GM12878 (cell line): ENCODE measurements around the gene VAV2. TPM values are rescaled to one million over a fixed set of nuclear protein-coding genes. Genes with fewer than 3 reads are reported as not detected.

ENCODE experiments used
- ATAC-seq: fragments of 200-7000 bp; cut with Tn5 transposase; 3 replicates; pipeline ENCODE4 v1.9.1; 2020; ENCODE audit warnings: mild to moderate bottlenecking, moderate library complexity
- BruUV-seq: library from RNA; stranded (reverse); fragments of 400-500 nt; replicated peaks from 2 replicates; lab custom pipeline; 2021; lab: Mats Ljungman, UMichigan
- CTCF ChIA-PET: fragments of 300-600 bp; sonication (Branson Sonifier 250); formaldehyde crosslinking; extraction: SDS; loops from one replicate; lab custom pipeline; 2021; ENCODE audit warnings: inconsistent platforms; lab: Yijun Ruan, JAX
- POLR2A ChIA-PET: fragments of 350-600 bp; formaldehyde crosslinking; extraction: SDS; loops from one replicate; lab custom pipeline; 2021; ENCODE audit warnings: inconsistent platforms; lab: Charles Lee
- RAD21 ChIA-PET: fragments of 300-600 bp; sonication (Branson Sonifier 250); formaldehyde crosslinking; loops from one replicate; lab custom pipeline; 2023; ENCODE audit warnings: antibody characterized with exemption; ENCODE audit not compliant: unreplicated experiment; lab: Charles Lee
- SMC1A ChIA-PET: fragments of 300-600 bp; sonication (Branson Sonifier 250); formaldehyde crosslinking; loops from one replicate; lab custom pipeline; 2023; ENCODE audit not compliant: unreplicated experiment, uncharacterized antibody; lab: Charles Lee
- DNase-seq: peaks from one replicate; pipeline ENCODE4 v3.0.0-alpha.2; 2011; ENCODE audit warnings: low read depth, low spot score
- FAIRE-seq: peaks from 3 replicates; lab custom pipeline; 2011; peaks lifted over from hg19 to GRCh38; lab: Jason Lieb, UNC
- H2AFZ ChIP-seq: 2 replicates; pipeline ENCODE4 v1.6.0; 2011; ENCODE audit warnings: low read depth, low read length, control low read depth; ENCODE audit not compliant: control insufficient read depth
- H3K27ac ChIP-seq: 2 replicates; pipeline ENCODE4 v1.5.1; 2011; ENCODE audit warnings: control low read depth; ENCODE audit not compliant: control insufficient read depth, insufficient read depth
- H3K27me3 ChIP-seq, 2 experiments: replicated peaks in 1 of 2; 2 replicates each; pipeline versions ENCODE4 v1.6.0 to v1.6.1; 2011; ENCODE audit warnings: low read length in 1 of 2; ENCODE audit not compliant: control insufficient read depth in 2 of 2, insufficient read depth in 2 of 2
- H3K36me3 ChIP-seq, 2 experiments: 2 replicates each; pipeline ENCODE4 v1.5.1; 2011; ENCODE audit warnings: low read length in 1 of 2; ENCODE audit not compliant: control insufficient read depth in 2 of 2, insufficient read depth in 2 of 2
- H3K4me1 ChIP-seq: 2 replicates; pipeline ENCODE4 v1.6.1; 2011; ENCODE audit warnings: mild to moderate bottlenecking, low read length, moderate library complexity, mixed read lengths; ENCODE audit not compliant: control insufficient read depth, insufficient read depth
- H3K4me2 ChIP-seq: 2 replicates; pipeline ENCODE4 v1.6.0; 2011; ENCODE audit warnings: control low read depth; ENCODE audit not compliant: control insufficient read depth, insufficient read depth
- H3K4me3 ChIP-seq: fragments of 200-600 bp; sonication (generic); 2 replicates; pipeline ENCODE4 v1.5.1; 2016
- H3K79me2 ChIP-seq: 2 replicates; pipeline ENCODE4 v1.6.0; 2011; ENCODE audit warnings: low read length; ENCODE audit not compliant: control insufficient read depth, insufficient read depth
- H3K9ac ChIP-seq: 2 replicates; pipeline ENCODE4 v1.8.0; 2011; ENCODE audit warnings: low read length, control low read depth, mixed read lengths; ENCODE audit not compliant: control insufficient read depth, insufficient read depth
- H3K9me3 ChIP-seq: replicated peaks from 3 replicates; pipeline ENCODE4 v1.5.1; 2011; ENCODE audit warnings: mild to moderate bottlenecking, low read length; ENCODE audit not compliant: control insufficient read depth, insufficient read depth
- H4K20me1 ChIP-seq: 2 replicates; pipeline ENCODE4 v1.6.0; 2011; ENCODE audit not compliant: control insufficient read depth, insufficient read depth
- BHLHE40 ChIP-seq, 2 experiments: fragments of 450-650 bp in 1 of 2; IDR thresholded peaks; 2 replicates each; pipeline ENCODE4 v1.6.1; 2011 to 2017; ENCODE audit warnings: low read depth in 2 of 2, borderline replicate concordance in 1 of 2, improper control_type of control experiment in 1 of 2, low read length in 1 of 2, mild to moderate bottlenecking in 1 of 2
- CHD1 ChIP-seq: IDR thresholded peaks from 2 replicates; pipeline ENCODE4 v1.6.1; 2012; ENCODE audit warnings: low read depth, low read length, improper control_type of control experiment
- IKZF1 ChIP-seq: fragments of 450-650 bp; conservative IDR thresholded peaks from 2 replicates; pipeline ENCODE4 v1.6.1; 2017; ENCODE audit warnings: antibody characterized with exemption, mild to moderate bottlenecking
- NR2F1 ChIP-seq: fragments of 450-650 bp; conservative IDR thresholded peaks from 2 replicates; pipeline ENCODE4 v1.6.1; 2017; ENCODE audit warnings: mild to moderate bottlenecking
- RCOR1 ChIP-seq: conservative IDR thresholded peaks from 2 replicates; pipeline ENCODE4 v1.6.1; 2012; ENCODE audit warnings: low read depth, low read length, improper control_type of control experiment
- SIN3A ChIP-seq: IDR thresholded peaks from 2 replicates; pipeline ENCODE4 v1.6.1; 2012; ENCODE audit warnings: low read depth, low read length, improper control_type of control experiment
- SREBF1 ChIP-seq: IDR thresholded peaks from 2 replicates; pipeline ENCODE4 v1.6.1; 2012; ENCODE audit warnings: mild to moderate bottlenecking, low read length
- TBL1XR1 ChIP-seq: IDR thresholded peaks from 2 replicates; pipeline ENCODE4 v1.6.1; 2012; ENCODE audit warnings: low read depth, low read length, improper control_type of control experiment
- TCF12 ChIP-seq: IDR thresholded peaks from 2 replicates; pipeline ENCODE4 v1.6.1; 2011; ENCODE audit warnings: low read depth, mild to moderate bottlenecking, low read length
- WRNIP1 ChIP-seq: IDR thresholded peaks from 2 replicates; pipeline ENCODE4 v1.6.1; 2011; ENCODE audit warnings: low read depth, low read length, improper control_type of control experiment, borderline replicate concordance
- ZNF274 ChIP-seq: IDR thresholded peaks from one replicate; pipeline ENCODE4 v1.8.0; 2011; ENCODE audit not compliant: insufficient read length, insufficient read depth
- WGBS: methylation state at CpG from one replicate; pipeline ENCODE4 v1.1.6; 2016; ENCODE audit warnings: low lambda C conversion rate; ENCODE audit not compliant: insufficient replicate concordance, insufficient coverage; ENCODE audit errors: missing lambda C conversion rate; 5-methylcytosine and 5-hydroxymethylcytosine counted together
- in situ Hi-C: fragments of 300-500 bp; cut with MboI; formaldehyde crosslinking; loops from 9 replicates; pipeline ENCODE4 v1.14.3; 2018; ENCODE audit warnings: mixed read lengths
- intact Hi-C: fragments of 100-400 bp; cut with micrococcal nuclease; formaldehyde crosslinking; loops from one replicate; pipeline ENCODE4 v1.14.2; 2022; ENCODE audit not compliant: unreplicated experiment
- polyA plus RNA-seq, 11 experiments: library from polyadenylated mRNA; depleted of rRNA in 4 of 11; unstranded in 6 of 11; stranded (reverse) in 5 of 11; fragments of >200 nt; fragmentation: Nextera tagmentation in 4 of 11; fragmentation: Illumina TruSeq in 1 of 11; extraction: Ambion mirVana in 4 of 11; extraction: Trizol in 1 of 11; gene quantifications; 1 replicate in 1 of 11; 2 replicates in 10 of 11; pipeline versions ENCODE4 v1.2.1 to v1.2.3, GENCODE V29; 2011 to 2016; ENCODE audit warnings: inconsistent platforms in 2 of 11, missing spikeins in 2 of 11, low read depth in 1 of 11
- total RNA-seq, 4 experiments: library from RNA; depleted of rRNA in 3 of 4; stranded (reverse); fragments of >200 nt in 3 of 4; fragmentation: Illumina TruSeq in 1 of 4; extraction: Trizol in 1 of 4; gene quantifications; 2 replicates each; pipeline versions ENCODE4 v1.2.1 to v1.2.3, GENCODE V29; 2013 to 2021
- TF ChIP-seq, protein P1 (sequence below): fragments of 450-650 bp; formaldehyde crosslinking; IDR thresholded peaks from 2 replicates; pipeline ENCODE4 v1.5.0; 2022; ENCODE audit warnings: mild to moderate bottlenecking, missing genetic modification characterization
- TF ChIP-seq, protein P2 (sequence below): fragments of 450-650 bp; IDR thresholded peaks from 2 replicates; pipeline ENCODE4 v1.6.1; 2018; ENCODE audit warnings: borderline replicate concordance, mild to moderate bottlenecking; ENCODE audit not compliant: partially characterized antibody

Gene VAV2
- total and polyA plus RNA-seq, 10 of the 15 experiments (the other 5 are each of a cell fraction or from before 2014, with no cell fraction given) = 0.13 to 43.9 (median 16.9) TPM

DNA sequence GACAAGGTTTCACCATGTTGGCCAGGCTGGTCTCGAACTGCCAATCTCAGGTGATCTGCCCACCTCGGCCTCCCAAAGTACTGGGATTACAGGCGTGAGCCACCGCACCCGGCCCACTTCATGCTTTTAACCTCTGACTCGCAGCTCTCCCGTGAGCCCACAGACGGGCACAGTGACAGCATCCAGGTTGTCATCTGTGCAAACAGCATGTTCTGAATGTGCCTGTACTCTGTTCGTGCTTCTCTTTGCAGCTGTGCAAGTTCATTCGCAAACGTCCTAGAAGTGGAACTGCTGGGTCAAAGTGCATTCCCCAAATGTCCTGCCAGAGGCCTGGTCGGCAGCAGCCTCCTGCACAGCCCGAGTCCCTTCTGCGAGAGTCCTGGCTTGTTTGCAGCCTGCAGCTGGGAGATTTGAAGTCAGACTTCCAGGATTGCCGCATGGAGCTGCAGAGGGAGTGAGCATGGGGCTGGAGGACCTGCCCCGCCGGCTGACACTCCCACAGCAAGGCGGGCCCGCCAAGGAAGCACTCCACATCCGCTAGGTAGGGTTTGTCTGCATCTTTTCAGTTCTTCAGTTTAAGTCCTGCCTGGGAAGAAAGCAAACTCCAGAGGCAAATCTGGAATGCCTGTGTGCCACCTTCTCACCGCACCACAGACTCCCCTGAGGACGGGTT lies 36.6 kb upstream of the VAV2 start:
- Histone ChIP-seq H3K9me3 (no peaks in the 10 kb centered on the region), H3K4me2 (no peak overlapping the region), H3K4me1 (peaks cover 5% of the 10 kb centered on the region), H3K4me3 (no peak overlapping the region), H3K9ac (no peak overlapping the region), H2AFZ (no peak overlapping the region), H3K27me3 (no peaks in the 10 kb centered on the region), H3K79me2 (no peaks in the 10 kb centered on the region), H3K36me3 (no peaks in the 10 kb centered on the region; a peak in 2 of 4 replicates), H4K20me1 (no peaks in the 10 kb centered on the region), H3K27ac (no peak overlapping the region)
- 94% methylated on average over 22 of the region's 22 CpGs for WGBS
- RAD21 ChIA-PET = no interaction called here
- CTCF ChIA-PET = no interaction called here
- DNase-seq (no peak), ATAC-seq (no peak), FAIRE-seq (no peak)
- TF ChIP-seq SREBF1 (no peak), TCF12 (no peak), WRNIP1 (no peak), NR2F1 (no peak), IKZF1 (no peak), RCOR1 (no peak)
- intact Hi-C loops = no loop called here
- in situ Hi-C loops = no loop called here
- POLR2A ChIA-PET = no interaction called here
- SMC1A ChIA-PET = no interaction called here
- BruUV-seq = no TSS peak

DNA sequence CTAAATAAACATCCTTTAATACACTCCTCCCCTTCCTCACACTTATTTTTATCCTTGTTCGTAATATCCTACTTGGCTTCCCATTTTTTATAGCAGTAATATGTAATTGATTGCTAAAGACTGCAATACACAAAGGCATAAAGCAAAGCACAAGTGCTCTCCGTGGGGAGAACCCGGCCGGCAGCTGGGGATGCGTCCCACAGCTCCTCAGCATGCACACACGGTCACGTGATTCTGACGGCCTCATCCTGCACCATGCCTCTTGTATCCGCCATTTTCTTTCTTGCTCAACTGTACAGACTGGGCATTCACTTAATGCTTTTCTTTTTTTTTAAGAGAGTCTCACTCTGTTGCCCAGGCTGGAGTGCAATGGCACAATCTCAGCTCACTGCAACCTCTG lies 36.0 kb upstream of the VAV2 start:
- CTCF ChIA-PET = no interaction called here
- POLR2A ChIA-PET = no interaction called here
- ATAC-seq (no peak), DNase-seq (no peak), FAIRE-seq (no peak)
- Histone ChIP-seq H3K4me3 (no peak overlapping the region), H3K27me3 (no peaks in the 10 kb centered on the region), H3K9ac (no peak overlapping the region), H3K79me2 (no peaks in the 10 kb centered on the region), H3K4me2 (no peak overlapping the region), H3K4me1 (peaks cover 5% of the 10 kb centered on the region), H2AFZ (no peak overlapping the region), H3K27ac (no peak overlapping the region), H3K9me3 (no peaks in the 10 kb centered on the region), H4K20me1 (no peaks in the 10 kb centered on the region), H3K36me3 (no peaks in the 10 kb centered on the region; a peak in 2 of 4 replicates)
- WGBS = 96% methylated on average over 9 of the region's 9 CpGs
- RAD21 ChIA-PET = no interaction called here
- intact Hi-C loops (no loop called here), in situ Hi-C loops (no loop called here)
- no TSS peak for BruUV-seq
- SMC1A ChIA-PET = no interaction called here
- TF ChIP-seq, protein P1, sequence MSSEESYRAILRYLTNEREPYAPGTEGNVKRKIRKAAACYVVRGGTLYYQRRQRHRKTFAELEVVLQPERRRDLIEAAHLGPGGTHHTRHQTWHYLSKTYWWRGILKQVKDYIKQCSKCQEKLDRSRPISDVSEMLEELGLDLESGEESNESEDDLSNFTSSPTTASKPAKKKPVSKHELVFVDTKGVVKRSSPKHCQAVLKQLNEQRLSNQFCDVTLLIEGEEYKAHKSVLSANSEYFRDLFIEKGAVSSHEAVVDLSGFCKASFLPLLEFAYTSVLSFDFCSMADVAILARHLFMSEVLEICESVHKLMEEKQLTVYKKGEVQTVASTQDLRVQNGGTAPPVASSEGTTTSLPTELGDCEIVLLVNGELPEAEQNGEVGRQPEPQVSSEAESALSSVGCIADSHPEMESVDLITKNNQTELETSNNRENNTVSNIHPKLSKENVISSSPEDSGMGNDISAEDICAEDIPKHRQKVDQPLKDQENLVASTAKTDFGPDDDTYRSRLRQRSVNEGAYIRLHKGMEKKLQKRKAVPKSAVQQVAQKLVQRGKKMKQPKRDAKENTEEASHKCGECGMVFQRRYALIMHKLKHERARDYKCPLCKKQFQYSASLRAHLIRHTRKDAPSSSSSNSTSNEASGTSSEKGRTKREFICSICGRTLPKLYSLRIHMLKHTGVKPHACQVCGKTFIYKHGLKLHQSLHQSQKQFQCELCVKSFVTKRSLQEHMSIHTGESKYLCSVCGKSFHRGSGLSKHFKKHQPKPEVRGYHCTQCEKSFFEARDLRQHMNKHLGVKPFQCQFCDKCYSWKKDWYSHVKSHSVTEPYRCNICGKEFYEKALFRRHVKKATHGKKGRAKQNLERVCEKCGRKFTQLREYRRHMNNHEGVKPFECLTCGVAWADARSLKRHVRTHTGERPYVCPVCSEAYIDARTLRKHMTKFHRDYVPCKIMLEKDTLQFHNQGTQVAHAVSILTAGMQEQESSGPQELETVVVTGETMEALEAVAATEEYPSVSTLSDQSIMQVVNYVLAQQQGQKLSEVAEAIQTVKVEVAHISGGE (CRISPR knock-in tag) = no peak
- TF ChIP-seq TBL1XR1 (no peak), BHLHE40 (IDR thresholded peaks at IDR 0.05; ENCODE audit: borderline replicate concordance in 1 of 2, low read depth in 2 of 2, low read length in 1 of 2) (no peak), SIN3A (no peak), ZNF274 (no peak), CHD1 (no peak)
- TF ChIP-seq, protein P2, sequence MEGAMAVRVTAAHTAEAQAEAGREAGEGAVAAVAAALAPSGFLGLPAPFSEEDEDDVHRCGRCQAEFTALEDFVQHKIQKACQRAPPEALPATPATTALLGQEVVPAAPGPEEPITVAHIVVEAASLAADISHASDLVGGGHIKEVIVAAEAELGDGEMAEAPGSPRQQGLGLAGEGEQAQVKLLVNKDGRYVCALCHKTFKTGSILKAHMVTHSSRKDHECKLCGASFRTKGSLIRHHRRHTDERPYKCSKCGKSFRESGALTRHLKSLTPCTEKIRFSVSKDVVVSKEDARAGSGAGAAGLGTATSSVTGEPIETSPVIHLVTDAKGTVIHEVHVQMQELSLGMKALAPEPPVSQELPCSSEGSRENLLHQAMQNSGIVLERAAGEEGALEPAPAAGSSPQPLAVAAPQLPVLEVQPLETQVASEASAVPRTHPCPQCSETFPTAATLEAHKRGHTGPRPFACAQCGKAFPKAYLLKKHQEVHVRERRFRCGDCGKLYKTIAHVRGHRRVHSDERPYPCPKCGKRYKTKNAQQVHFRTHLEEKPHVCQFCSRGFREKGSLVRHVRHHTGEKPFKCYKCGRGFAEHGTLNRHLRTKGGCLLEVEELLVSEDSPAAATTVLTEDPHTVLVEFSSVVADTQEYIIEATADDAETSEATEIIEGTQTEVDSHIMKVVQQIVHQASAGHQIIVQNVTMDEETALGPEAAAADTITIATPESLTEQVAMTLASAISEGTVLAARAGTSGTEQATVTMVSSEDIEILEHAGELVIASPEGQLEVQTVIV = no peak
